H1 (cell line): ENCODE results near the gene CA9. TPM values are rescaled to one million over a fixed set of nuclear protein-coding genes. Genes with fewer than 3 reads are reported as not detected.

Experiments used
- CTCF ChIA-PET: fragments of 300-600 bp; sonication (Branson Sonifier 250); formaldehyde crosslinking; loops from one replicate; lab custom pipeline; 2021; ENCODE audit not compliant: partially characterized antibody; lab: Charles Lee
- POLR2A ChIA-PET: fragments of 300-600 bp; sonication (Branson Sonifier 250); formaldehyde crosslinking; loops from one replicate; lab custom pipeline; 2021; ENCODE audit warnings: inconsistent platforms; ENCODE audit not compliant: partially characterized antibody; lab: Charles Lee
- DNase-seq, 2 experiments: peaks; one replicate each; pipeline versions ENCODE4 v3.0.0 to v3.0.0-alpha.2; 2010 to 2022; ENCODE audit warnings: low spot score in 2 of 2, low read depth in 1 of 2, mixed read lengths in 1 of 2
- FAIRE-seq: peaks from 2 replicates; lab custom pipeline; 2011; peaks lifted over from hg19 to GRCh38; lab: Jason Lieb, UNC
- H2AFZ ChIP-seq: 2 replicates; pipeline ENCODE4 v1.8.1; 2012; ENCODE audit warnings: low read length, inconsistent platforms
- H2AK5ac ChIP-seq: 2 replicates; pipeline ENCODE4 v1.6.1; 2013; ENCODE audit warnings: low read depth, low read length
- H2BK120ac ChIP-seq: replicated peaks from 2 replicates; pipeline ENCODE3; 2013; ENCODE audit warnings: low read depth, low read length, inconsistent platforms
- H2BK12ac ChIP-seq: 2 replicates; pipeline ENCODE4 v1.6.1; 2013; ENCODE audit warnings: low read depth, low read length
- H2BK15ac ChIP-seq: 2 replicates; pipeline ENCODE4 v1.6.1; 2013; ENCODE audit warnings: low read length
- H2BK20ac ChIP-seq: 2 replicates; pipeline ENCODE4 v1.6.1; 2013; ENCODE audit warnings: low read length
- H2BK5ac ChIP-seq: 2 replicates; pipeline ENCODE4 v1.6.1; 2013; ENCODE audit warnings: low read depth, low read length
- H3K14ac ChIP-seq: 2 replicates; pipeline ENCODE4 v1.6.1; 2013; ENCODE audit warnings: inconsistent platforms; ENCODE audit not compliant: insufficient read length
- H3K18ac ChIP-seq: 2 replicates; pipeline ENCODE4 v1.6.1; 2013; ENCODE audit warnings: low read length; ENCODE audit errors: extremely low read depth
- H3K23ac ChIP-seq: 2 replicates; pipeline ENCODE4 v1.6.1; 2013; ENCODE audit warnings: inconsistent platforms; ENCODE audit not compliant: insufficient read length
- H3K23me2 ChIP-seq: 2 replicates; pipeline ENCODE4 v1.6.1; 2013; ENCODE audit warnings: low read depth, low read length
- H3K27ac ChIP-seq: 2 replicates; pipeline ENCODE4 v1.6.1; 2011; ENCODE audit warnings: low read depth, low read length, inconsistent platforms
- H3K27me3 ChIP-seq, 4 experiments: replicated peaks in 1 of 4; 1 replicate in 1 of 4; 2 replicates in 3 of 4; pipeline versions ENCODE4 v1.6.1 to v1.8.1; 2011 to 2013; ENCODE audit warnings: low read length in 3 of 4, mild to moderate bottlenecking in 3 of 4, inconsistent platforms in 2 of 4, mixed read lengths in 2 of 4, moderate library complexity in 1 of 4; ENCODE audit not compliant: control insufficient read depth in 3 of 4, insufficient read depth in 3 of 4; ENCODE audit errors: extremely low read depth in 1 of 4
- H3K36me3 ChIP-seq, 4 experiments: 2 replicates each; pipeline versions ENCODE4 v1.6.1 to v1.8.1; 2011 to 2013; ENCODE audit warnings: mild to moderate bottlenecking in 4 of 4, low read length in 3 of 4, moderate library complexity in 2 of 4, control low read depth in 1 of 4, inconsistent platforms in 1 of 4; ENCODE audit not compliant: insufficient read depth in 4 of 4, control insufficient read depth in 2 of 4
- H3K4ac ChIP-seq: replicated peaks from 2 replicates; pipeline ENCODE3; 2013; ENCODE audit warnings: low read length, low read depth, mixed read lengths, inconsistent platforms; ENCODE audit not compliant: insufficient read length
- H3K4me1 ChIP-seq, 4 experiments: replicated peaks in 1 of 4; 1 replicate in 1 of 4; 2 replicates in 3 of 4; pipeline versions ENCODE4 v1.6.1 to v1.8.1; 2011 to 2013; ENCODE audit warnings: low read length in 3 of 4, inconsistent platforms in 2 of 4, mixed read lengths in 1 of 4; ENCODE audit not compliant: insufficient read depth in 4 of 4, control insufficient read depth in 3 of 4
- H3K4me2 ChIP-seq, 2 experiments: 2 replicates each; pipeline versions ENCODE4 v1.6.1 to v1.8.1; 2011 to 2013; ENCODE audit warnings: low read depth in 2 of 2, low read length in 2 of 2, control low read depth in 1 of 2, inconsistent platforms in 1 of 2, mild to moderate bottlenecking in 1 of 2; ENCODE audit not compliant: insufficient read depth in 1 of 2
- H3K4me3 ChIP-seq, 4 experiments: fragments of 200-600, 300-600 bp in 1 of 4; sonication (generic), shearing (Covaris generic), sonication (Bioruptor Twin) in 1 of 4; 2 replicates each; pipeline versions ENCODE4 v1.5.1 to v1.8.1; 2011 to 2016; ENCODE audit warnings: low read length in 4 of 4, low read depth in 3 of 4, control low read depth in 2 of 4, inconsistent platforms in 2 of 4, mild to moderate bottlenecking in 2 of 4, mixed read lengths in 1 of 4, moderate library complexity in 1 of 4; ENCODE audit not compliant: insufficient read depth in 2 of 4; ENCODE audit errors: extremely low read depth in 1 of 4
- H3K56ac ChIP-seq: replicated peaks from 2 replicates; pipeline ENCODE3; 2013; ENCODE audit warnings: low read depth, mild to moderate bottlenecking, mixed read lengths, low read length, inconsistent platforms; ENCODE audit not compliant: insufficient read length
- H3K79me1 ChIP-seq: 2 replicates; pipeline ENCODE4 v1.6.1; 2013; ENCODE audit warnings: low read depth, low read length, control low read depth
- H3K79me2 ChIP-seq, 2 experiments: 2 replicates each; pipeline versions ENCODE4 v1.6.1 to v1.8.1; 2012 to 2013; ENCODE audit warnings: low read length in 2 of 2, mild to moderate bottlenecking in 2 of 2, inconsistent platforms in 1 of 2; ENCODE audit not compliant: insufficient read depth in 2 of 2, control insufficient read depth in 1 of 2
- H3K9ac ChIP-seq, 4 experiments: replicated peaks in 1 of 4; 1 replicate in 1 of 4; 2 replicates in 3 of 4; pipeline versions ENCODE4 v1.6.1 to v1.8.1; 2011 to 2013; ENCODE audit warnings: low read depth in 3 of 4, low read length in 3 of 4, control low read depth in 2 of 4, mild to moderate bottlenecking in 2 of 4, moderate library complexity in 2 of 4, inconsistent platforms in 1 of 4; ENCODE audit errors: extremely low read depth in 1 of 4
- H3K9me3 ChIP-seq, 2 experiments: 2 replicates each; pipeline versions ENCODE4 v1.6.1 to v1.8.1; 2012 to 2013; ENCODE audit warnings: mild to moderate bottlenecking in 2 of 2, moderate library complexity in 2 of 2, control low read depth in 1 of 2, inconsistent platforms in 1 of 2, low read depth in 1 of 2, low read length in 1 of 2, mixed read lengths in 1 of 2; ENCODE audit not compliant: insufficient read depth in 2 of 2
- H4K20me1 ChIP-seq, 2 experiments: replicated peaks in 1 of 2; 2 replicates each; pipeline versions ENCODE3 to v1.8.1; 2011 to 2013; ENCODE audit warnings: inconsistent platforms in 2 of 2, low read length in 2 of 2, mild to moderate bottlenecking in 1 of 2; ENCODE audit not compliant: insufficient read depth in 2 of 2, control insufficient read depth in 1 of 2
- H4K5ac ChIP-seq: 2 replicates; pipeline ENCODE4 v1.6.1; 2013; ENCODE audit warnings: low read length, low read depth, mixed read lengths, inconsistent platforms; ENCODE audit not compliant: insufficient read length
- H4K8ac ChIP-seq: 2 replicates; pipeline ENCODE4 v1.8.0; 2013; ENCODE audit warnings: mild to moderate bottlenecking, moderate library complexity, low read length, inconsistent platforms; ENCODE audit not compliant: insufficient read depth; ENCODE audit errors: extremely low read depth
- H4K91ac ChIP-seq: replicated peaks from 2 replicates; pipeline ENCODE3; 2013; ENCODE audit warnings: low read length, mixed read lengths, inconsistent platforms; ENCODE audit not compliant: insufficient read length
- CTCF ChIP-seq, 3 experiments: IDR thresholded peaks; 1 replicate in 2 of 3; 2 replicates in 1 of 3; pipeline versions ENCODE4 v1.5.1 to v1.6.1; 2011; ENCODE audit warnings: low read length in 3 of 3, mild to moderate bottlenecking in 3 of 3, inconsistent platforms in 2 of 3, low read depth in 1 of 3, moderate library complexity in 1 of 3; ENCODE audit not compliant: insufficient read depth in 1 of 3; ENCODE audit errors: control extremely low read depth in 1 of 3
- FOSL1 ChIP-seq: IDR thresholded peaks from 2 replicates; pipeline ENCODE4 v1.6.1; 2011; ENCODE audit warnings: mild to moderate bottlenecking, low read depth, low read length, moderate library complexity; ENCODE audit not compliant: insufficient read depth
- WGBS, 2 experiments: shearing (Covaris generic) in 1 of 2; methylation state at CpG; one replicate each; pipeline versions ENCODE4 v1.1.6 to v1.1.7; 2013 to 2015; ENCODE audit warnings: low lambda C conversion rate in 2 of 2, mixed read lengths in 2 of 2, inconsistent platforms in 1 of 2, low coverage in 1 of 2, missing lambda C conversion rate in 1 of 2; ENCODE audit not compliant: insufficient replicate concordance in 2 of 2, insufficient coverage in 1 of 2, insufficient read length in 1 of 2; ENCODE audit errors: extremely low coverage in 1 of 2, missing lambda C conversion rate in 1 of 2; 5-methylcytosine and 5-hydroxymethylcytosine counted together
- polyA plus RNA-seq, 7 experiments: library from polyadenylated mRNA; depleted of rRNA in 3 of 7; stranded (reverse) in 5 of 7; unstranded in 2 of 7; fragments of >200 nt in 5 of 7; fragments of 200-250 nt in 2 of 7; gene quantifications; 1 replicate in 5 of 7; 2 replicates in 1 of 7; 4 replicates in 1 of 7; pipeline versions ENCODE4 v1.2.1 to v1.2.3, GENCODE V29; 2011 to 2013; ENCODE audit warnings: missing spikeins in 2 of 7, mixed read lengths in 2 of 7
- total RNA-seq: library from RNA; stranded (reverse); fragmentation: NEBNext Ultra II Directional; extraction: Animal tissue kit (Norgen Biotek cat#: 25700); gene quantifications from 2 replicates; pipeline ENCODE4 v1.2.1, GENCODE V29; 2021

The CA9 gene
- total and polyA plus RNA-seq, 2 of the 8 experiments (the other 6 are each of a cell fraction or from before 2014, with no cell fraction given): 1.3 to 1.8 TPM

GRCh38 chr9:35725362-35725761, 51.6 kb downstream of the CA9 start:
- Histone ChIP-seq H3K4me2 (no peak overlapping the region), H3K56ac (no peak overlapping the region), H3K27me3 (no peaks in the 10 kb centered on the region), H3K9me3 (no peaks in the 10 kb centered on the region; a peak in 1 of 4 replicates), H3K27ac (no peak overlapping the region), H3K14ac (no peak overlapping the region), H2AFZ (no peak overlapping the region), H2AK5ac (no peak overlapping the region), H3K79me2 (peaks cover 2 to 42% of the 10 kb centered on the region in 2 experiments), H3K9ac (no peak overlapping the region; a peak in 1 of 7 replicates), H4K91ac (no peak overlapping the region), H3K4me3 (no peak overlapping the region), H2BK15ac (no peak overlapping the region), H3K23ac (no peak overlapping the region), H4K8ac (no peak overlapping the region), H3K4ac (no peak overlapping the region), H2BK120ac (no peak overlapping the region), H2BK5ac (no peak overlapping the region; the same call in 1 of the 2 replicates), H4K20me1 (peaks cover 0 to 4% of the 10 kb centered on the region in 2 experiments), H3K36me3 (peaks cover 12 to 40% (median 28%) of the 10 kb centered on the region in 4 experiments), H3K18ac (no peak overlapping the region), H2BK12ac (no peak overlapping the region), H3K23me2 (peaks cover under 1% of the 10 kb centered on the region; the same call in 1 of the 2 replicates), H3K4me1 (peaks cover 16 to 32% (median 25%) of the 10 kb centered on the region in 4 experiments), H4K5ac (no peak overlapping the region), H2BK20ac (no peak overlapping the region), H3K79me1 (peaks cover 11% of the 10 kb centered on the region)
- WGBS, 2 experiments: 96% methylated on average over 11 of the region's 11 CpGs; no CpG with 5 or more reads in 1 of the 2 experiments
- TF ChIP-seq CTCF (IDR thresholded peaks at IDR 0.05; ENCODE audit: control extremely low read depth in 1 of 3, insufficient read depth in 1 of 3, low read depth in 1 of 3, low read length in 3 of 3) (peak; percentile 14 to 28 (median 22); a peak in 3 of 4 replicates), FOSL1 (no peak)
- no peak for FAIRE-seq
- DNase-seq: no peak
- ChIA-PET POLR2A (interaction anchor here (1.0 to 11.1 kb wide), 8 partner anchors 10 to 50 kb away, joined by 3 to 158 read pairs (median 14); partner anchors contain the start of gene TPM2), CTCF (interaction anchor here (0.7 to 16.0 kb wide), 17 partner anchors 9 to 1823 kb away, joined by 3 to 198 read pairs (median 13); partner anchors contain the start of genes ARHGEF39, CCDC107, GBA2 and HINT2)
